NCI-H226 (cell line): ENCODE measurements around the gene MAGEE2.
"Not testable (repeated sequence)": the region's sequence is repeated elsewhere in the genome, so short reads cannot be mapped to it uniquely, and the experiment has no call there.

ENCODE experiments used
- DNase-seq: peaks from one replicate; pipeline ENCODE4 v3.0.0-alpha.2; 2015

MAGEE2 gene, protein sequence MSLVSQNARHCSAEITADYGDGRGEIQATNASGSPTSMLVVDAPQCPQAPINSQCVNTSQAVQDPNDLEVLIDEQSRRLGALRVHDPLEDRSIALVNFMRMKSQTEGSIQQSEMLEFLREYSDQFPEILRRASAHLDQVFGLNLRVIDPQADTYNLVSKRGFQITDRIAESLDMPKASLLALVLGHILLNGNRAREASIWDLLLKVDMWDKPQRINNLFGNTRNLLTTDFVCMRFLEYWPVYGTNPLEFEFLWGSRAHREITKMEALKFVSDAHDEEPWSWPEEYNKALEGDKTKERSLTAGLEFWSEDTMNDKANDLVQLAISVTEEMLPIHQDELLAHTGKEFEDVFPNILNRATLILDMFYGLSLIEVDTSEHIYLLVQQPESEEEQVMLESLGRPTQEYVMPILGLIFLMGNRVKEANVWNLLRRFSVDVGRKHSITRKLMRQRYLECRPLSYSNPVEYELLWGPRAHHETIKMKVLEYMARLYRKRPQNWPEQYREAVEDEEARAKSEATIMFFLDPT

DNA sequence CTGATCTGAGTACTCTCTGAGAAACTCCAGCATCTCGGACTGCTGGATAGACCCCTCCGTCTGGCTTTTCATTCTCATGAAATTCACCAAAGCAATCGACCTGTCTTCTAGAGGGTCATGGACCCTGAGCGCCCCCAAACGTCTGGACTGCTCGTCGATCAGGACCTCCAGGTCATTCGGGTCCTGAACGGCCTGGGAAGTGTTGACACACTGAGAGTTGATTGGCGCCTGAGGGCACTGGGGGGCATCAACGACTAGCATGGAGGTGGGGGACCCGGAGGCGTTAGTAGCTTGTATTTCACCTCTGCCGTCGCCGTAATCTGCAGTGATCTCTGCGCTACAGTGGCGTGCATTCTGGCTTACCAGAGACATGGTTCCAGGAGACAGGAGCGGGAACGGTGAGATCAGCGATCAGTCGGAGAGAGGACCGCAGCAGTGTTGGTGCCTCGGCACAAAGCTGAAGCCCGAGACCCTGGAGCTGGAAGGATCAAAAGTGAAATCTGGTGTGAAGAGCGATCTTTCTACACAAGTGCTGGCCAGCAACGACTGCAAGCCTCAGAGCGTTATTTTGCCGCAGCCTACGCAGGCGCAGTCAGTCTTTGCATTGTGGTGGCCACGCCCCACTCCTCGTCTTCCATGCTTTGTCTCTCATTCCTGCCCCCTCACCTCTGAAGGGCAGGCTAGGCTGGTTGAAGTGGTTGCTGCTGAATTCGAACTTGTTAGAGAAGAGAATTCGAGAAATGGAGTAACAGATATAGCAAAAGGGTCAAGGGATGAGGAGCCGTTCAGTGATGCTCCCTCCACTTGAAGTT lies at the start of gene MAGEE2:
MAGEE2 (minus strand) TSS at position 575 of the 812 bp plus-strand sequence; CDS start at position 372, 203 bp downstream.
- DNase-seq, result no peak

DNA sequence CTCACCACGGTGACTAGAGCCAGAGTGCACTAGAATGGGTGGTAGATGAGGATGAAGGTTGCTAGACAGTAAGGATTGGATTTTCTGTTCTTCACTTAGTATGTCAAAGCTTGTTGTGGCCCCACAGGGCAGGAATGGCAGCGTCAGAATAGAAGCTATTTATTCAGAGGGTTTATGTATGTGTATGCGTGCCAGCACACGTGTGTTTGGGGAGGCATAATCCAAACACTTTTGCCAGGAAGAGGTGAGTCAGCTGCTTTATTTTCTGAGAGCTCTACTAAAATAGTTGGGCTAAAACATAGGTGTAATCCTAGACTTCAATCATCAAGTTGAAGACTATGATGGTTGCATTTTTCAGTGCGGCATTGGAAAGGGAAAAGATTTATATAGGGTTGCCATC lies 1.2 kb upstream of the MAGEE2 start:
- no peak for DNase-seq

DNA sequence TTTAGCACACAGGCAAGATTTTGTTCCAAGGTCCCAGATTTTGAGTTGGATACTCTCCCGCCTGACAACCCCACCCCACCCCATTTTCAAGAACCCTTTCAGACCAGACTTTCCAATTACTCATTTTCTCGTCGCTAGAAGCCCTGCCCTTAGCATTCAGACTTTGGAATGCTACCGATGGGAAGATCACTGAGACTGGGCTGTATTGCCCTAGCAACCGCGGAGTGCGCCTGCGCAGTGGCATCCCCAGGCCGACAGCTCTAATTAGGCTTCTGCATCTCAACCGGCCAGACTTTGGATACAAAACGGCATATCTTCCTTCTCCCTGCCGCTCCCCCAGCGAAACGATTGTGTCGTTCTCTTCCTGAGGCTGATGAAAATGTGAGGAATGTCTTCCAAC lies 3.4 kb downstream of the MAGEE2 start:
- no peak for DNase-seq

DNA sequence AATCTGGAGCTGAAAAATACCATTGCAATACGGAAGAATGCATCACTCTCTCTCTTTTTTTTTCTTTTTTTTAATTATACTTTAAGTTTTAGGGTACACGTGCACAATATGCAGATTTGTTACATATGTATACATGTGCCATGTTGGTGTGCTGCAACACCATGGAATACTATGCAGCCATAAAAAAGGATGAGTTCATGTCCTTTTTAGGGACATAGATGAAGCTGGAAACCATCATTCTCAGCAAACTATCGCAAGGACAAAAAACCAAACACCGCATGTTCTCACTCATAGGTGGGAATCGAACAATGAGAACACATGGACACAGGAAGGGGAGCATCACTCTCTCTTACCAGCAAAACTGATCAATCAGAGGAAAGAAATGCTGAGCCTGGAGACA lies 17.0 kb downstream of the MAGEE2 start:
- not testable (repeated sequence) for DNase-seq

DNA sequence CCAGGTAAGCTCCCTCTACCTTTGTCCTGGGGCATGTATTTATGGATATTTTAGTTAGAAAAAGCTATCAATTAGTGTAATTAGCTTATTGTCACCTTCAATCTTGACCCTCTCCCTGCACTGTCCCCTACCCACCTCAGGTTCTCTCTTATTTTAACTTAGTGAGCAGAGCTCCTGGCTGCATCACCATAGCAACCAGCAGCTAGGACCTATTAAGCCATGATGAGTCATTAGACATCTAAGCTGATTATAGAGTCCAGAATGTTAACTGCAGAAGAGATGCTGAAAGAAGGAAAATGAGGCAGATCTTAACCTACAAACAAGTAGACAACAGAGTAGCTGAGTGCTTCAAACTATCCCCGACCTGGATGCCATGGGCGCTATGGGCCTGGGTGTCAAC lies 36.6 kb downstream of the MAGEE2 start:
- DNase-seq, result no peak

DNA sequence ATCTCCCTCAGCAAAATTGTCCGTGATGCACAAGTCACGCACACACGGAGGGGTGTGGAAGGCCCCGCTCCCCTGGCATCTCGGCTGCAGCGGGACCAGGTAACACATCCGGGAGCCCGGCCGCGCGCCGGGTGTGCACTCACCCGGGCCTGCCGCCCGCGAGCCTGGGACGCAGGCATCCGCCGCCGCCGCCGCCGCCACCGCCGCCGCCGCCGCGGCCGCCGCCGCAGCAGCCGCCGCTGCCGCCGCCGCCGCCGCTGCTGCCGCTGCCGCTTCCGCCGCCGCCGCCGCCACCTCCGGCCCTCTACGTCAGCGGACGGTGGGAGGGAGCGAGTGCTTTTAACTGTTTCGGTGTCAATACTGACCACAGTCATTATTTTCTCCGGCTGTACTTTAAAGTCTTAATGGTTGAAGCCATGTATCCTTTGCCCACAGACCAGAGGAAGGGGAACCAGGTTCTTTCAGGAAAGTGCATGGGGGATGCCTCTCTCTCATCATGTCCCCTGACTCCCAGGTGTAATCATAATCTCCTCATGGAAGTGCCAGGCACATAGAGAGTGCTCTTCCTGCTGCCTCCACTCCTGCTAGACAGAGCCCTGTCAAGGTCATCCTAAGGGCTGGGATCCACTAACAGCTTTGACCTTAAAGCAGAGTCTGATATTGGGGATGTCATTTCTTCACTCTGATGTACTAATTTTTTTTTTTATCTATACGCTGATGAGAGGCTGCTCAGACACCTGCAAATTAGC lies 38.0 kb downstream of the MAGEE2 start:
- no peak for DNase-seq
